Mucosa of gallbladder (tissue), 1 donor: ENCODE measurements around the gene BHLHE40. TPM values are rescaled to one million over a fixed set of nuclear protein-coding genes. Genes with fewer than 3 reads are reported as not detected.

ENCODE experiments used
- DNase-seq: peaks from one replicate; pipeline ENCODE4 v3.0.0-alpha.2; 2020; ENCODE audit warnings: low spot score
- total RNA-seq: library from RNA; stranded (reverse); gene quantifications from one replicate; pipeline ENCODE4 v1.2.1, GENCODE V29; 2021
- donor health status: DM: no; HTN: no; CAD: no.

The BHLHE40 gene
- total RNA-seq, 1 donor from 2014 or later = 56.5 TPM

DNA sequence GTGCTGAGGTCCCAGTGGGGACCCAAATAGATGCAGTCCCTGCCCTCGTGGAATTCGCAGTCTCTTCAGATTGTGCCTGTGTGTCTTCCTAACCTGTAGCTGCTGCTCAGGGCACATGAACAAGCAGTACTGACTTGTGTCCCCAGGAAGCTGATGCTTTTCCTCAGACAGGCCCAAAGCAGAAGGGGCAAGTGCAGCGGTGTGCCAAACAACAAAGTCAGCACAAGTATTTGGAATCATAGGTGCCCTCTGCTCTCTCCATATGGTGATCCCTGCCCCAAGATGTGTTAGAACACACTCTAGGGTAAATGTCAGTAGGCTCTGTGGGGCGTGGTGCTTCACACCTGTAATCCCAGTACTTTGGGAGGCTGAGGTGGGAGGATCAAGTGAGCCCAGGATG lies 21.9 kb downstream of the BHLHE40 start:
- no peak for DNase-seq

DNA sequence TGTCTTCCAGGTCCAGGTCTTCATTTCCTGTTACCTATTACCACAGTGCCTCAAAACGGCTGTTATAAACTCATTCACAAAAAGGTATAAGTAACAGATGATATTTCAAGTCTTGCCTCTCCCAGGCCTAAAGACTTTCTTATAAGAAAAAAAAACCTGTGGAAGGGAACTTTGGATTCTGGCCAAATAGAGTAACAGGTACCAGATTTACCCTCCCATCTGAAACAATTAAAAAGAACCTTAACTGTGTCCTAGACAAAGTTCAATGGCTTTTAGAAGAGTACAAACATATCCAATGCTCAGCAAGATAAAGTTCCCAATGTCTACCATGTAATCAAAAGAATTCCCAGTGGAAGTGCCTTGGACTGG lies 22.6 kb downstream of the BHLHE40 start:
- no peak for DNase-seq

DNA sequence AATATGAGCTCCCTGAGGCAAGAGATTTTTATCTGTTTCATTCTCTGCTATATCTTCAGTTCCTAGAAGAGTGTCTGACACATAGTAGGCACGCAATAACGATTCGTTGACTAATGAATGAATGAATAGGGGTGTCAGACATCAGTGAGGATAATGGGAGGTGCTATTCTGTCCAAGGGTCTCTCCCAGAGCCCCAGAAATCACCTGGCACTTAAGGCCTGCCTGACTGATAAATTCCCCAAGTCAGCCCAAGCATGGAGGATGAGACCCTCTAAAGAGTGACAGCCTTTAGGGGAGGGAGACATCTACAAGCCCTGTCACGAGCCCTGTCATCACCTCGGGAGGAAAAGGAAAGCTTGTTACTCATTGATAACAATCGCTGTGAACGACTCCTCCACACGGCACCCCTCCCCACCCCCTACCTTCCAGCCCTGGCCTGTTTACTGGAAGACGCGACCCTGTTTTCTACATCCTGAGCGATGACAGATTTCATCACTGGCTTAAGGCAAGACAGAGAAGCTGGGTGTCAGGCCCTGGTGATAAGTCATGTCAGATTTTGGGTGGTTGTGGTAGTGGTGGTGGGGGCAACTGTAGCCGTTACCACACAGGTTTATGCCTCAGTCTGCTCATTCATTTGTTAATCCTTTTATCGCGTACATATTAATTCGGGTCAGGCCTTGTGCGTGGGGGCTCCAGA lies 23.1 kb downstream of the BHLHE40 start:
- no peak for DNase-seq

DNA sequence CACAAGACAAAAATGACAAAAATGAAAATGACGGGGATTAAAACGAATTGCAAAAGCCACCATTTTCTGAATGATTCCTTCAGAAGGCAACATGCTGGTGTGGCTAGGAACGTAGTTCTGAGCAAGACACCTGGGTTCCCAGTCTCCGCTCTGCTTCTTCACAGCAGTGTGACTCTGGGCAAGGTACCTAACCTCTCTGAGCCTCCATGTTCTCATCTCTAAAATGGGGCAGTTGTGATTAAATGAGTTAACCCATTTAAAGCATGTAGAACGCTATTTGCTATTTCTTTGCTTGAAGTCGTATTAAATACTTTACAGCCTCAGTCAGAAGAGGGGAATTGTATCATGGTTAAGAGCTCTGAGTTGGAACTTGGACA lies 23.6 kb downstream of the BHLHE40 start:
- DNase-seq = no peak

DNA sequence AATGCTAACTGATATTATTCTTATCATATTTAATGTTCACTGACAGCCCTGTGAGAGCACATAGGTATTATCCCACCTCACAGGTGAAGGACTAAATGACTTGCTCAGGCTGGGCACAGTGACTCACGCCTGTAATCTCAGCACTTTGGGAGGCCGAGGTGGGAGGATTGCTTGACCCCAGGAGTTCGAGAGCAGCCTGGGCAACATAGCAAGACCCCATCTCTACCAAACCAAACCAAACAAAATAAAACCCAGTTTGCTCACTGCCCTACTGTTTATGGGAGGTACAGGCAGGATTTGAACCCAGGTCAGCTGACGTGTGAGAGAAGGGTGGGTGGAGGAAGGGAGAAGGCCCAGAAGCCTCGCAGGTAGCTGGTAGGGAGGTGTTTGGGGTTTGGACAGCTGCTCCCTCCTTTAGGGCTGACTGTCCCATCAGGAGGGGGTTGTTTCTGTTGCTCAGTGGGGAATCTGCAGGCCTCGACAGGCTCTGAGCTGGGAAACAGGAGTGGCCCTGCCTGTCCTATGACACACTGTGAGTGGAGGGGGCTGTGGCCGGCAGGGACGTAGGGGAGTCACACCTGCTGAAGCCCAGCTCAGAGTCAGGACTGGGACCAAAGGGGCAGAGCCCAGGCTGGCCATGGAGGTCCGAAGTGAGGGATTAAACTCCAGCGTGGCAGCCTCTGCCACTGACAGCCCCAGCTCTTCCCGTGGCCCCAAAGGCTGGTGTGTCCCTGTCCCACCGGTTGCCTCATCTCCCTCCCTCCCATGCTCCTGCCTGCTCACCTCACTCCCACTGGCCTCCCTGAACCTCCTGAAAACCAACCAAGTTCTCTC lies 25.3 kb downstream of the BHLHE40 start:
- DNase-seq = no peak

DNA sequence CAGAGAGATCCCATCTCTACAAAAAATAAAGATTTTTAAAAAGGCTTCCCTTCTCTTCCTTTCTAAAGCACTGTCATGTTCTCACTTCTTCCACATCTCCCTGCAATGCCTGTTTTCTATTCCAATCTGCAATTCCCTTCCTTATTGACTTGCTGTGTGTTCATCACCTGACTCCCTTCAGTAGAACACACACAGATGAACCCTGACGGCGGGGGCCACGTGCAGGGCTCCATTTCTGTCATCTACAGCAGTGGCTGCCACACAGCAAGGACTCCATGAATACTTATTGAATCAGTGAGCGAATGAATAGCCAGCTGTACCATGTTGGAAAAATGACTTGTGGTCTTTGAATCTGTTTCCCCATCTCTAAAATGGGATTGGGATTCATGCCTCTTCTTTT lies 26.1 kb downstream of the BHLHE40 start:
- no peak for DNase-seq

DNA sequence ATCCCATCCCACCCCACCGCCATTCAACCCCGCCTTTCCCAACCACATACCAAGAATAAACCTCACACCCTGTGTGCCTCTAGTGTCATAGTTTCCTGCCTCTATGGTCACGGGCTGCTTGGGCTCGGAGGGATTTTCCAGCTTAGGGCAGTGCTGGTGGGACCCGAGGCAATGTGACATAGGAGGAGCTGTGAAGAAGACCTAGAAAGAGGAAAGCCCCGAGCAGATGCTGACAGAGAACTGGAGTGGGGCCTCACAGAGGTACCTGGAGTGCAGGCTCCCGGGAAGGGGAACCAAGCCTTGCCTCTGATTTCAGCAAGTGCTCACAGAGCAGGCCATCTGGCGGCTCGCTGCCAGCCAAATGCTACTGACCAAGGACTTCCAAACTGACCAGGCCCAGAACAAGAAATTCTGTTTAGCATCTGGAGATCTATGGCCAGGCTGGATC lies 27.5 kb downstream of the BHLHE40 start:
- no peak for DNase-seq

DNA sequence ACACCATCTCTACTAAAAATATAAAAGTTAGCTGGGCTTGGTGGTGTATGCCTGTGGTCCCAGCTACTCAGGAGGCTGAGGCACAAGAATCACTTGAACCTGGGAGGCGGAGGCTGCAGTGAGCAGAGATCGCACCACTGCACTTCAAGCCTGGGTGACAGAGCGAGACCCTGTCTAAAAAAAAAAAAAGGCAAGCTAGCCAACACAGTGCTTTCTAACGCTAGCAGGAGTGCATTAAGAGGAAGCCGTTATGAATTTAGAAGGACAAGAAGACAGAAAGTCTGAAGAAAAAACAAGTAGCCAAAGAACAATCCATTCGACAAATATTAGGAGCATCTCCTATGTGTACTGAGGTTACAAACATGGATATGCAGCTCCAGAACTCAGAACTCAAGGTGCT lies 28.6 kb downstream of the BHLHE40 start:
- no peak for DNase-seq

DNA sequence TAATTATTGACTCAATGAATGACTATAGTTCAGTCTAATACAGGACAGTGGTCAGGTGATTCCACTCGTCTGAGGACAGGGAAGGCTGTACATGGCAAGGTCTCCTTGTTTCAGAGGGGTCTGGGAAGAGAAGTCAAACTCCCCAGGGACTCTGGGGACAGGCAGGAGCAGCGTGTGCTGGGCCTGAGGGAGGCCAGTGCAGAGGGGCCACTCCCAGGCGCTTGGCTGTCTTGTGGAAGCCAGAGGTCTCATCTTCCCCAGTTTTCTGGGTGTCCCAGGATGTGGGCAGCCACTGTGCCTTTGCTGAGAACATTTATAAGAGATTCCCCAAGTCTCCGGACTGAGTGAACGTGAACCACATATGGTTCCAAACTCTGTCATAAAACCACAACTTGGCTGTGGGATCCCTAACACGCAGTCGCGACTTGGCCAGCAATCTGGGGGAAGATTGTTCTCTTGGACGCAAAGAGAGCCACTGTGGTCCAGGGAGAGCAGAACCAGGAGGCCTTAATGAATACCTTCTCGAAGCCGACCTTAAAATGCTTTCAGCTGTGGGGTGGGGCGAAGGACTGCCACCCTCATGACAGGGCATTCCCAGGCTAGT lies 30.4 kb downstream of the BHLHE40 start:
- DNase-seq = no peak

DNA sequence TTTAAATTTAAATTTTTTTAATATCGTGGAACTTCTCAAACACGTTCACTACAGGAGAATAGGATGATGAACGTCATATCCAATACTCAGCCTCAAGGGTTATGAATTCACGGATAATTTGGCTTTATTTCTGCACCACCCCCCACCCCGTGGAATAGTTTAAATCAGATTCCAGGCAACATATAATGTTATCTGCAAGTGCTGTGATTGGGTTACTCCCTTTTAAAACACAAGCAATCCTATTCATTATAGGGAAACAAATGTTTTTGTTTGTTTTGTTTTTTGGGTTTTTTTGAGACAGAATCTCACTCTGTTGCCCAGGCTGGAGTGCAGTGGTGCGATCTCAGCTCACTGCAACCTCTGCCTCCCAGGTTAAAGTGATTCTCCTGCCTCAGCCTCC lies 30.9 kb downstream of the BHLHE40 start:
- no peak for DNase-seq

DNA sequence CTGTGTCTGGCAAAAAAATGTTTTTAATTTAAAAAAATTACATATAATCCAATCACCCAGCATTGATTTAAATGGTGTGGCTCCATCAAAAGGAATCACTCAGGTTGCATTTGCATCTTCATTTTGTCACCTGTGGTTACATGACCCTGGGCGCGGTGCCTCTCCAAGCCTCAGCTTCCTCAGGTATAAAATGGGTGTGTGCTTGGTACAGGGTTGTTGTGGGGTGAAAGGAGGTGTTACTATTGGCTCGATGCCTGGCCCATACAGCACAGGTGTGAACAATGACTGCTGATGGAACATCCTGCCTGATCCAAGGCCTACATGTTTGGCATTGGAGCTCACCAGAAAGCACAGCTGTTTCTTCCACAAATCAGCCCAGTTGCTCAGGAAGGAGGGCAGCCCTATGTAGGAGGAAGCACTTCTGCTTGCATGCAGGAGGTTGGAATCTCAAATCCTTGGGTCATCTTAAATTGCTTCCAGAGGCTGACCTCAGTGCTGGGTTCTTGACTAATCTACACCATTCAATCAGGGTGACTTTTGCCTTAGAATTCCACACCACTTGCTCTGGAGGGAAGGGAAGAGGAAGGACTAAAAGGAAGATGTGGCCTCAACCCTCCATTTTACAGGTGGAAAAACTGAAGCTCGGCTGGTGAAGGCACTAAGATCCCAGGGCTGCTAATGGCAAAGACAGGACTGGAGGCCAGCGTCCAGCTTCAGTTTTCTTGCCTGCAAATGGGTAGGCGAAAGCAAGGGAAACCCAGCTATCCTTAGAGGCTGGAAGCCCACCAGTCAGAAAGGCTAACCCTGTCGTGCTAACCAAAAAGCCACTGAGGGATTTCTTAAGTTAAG lies 31.7 kb downstream of the BHLHE40 start:
- DNase-seq = no peak

DNA sequence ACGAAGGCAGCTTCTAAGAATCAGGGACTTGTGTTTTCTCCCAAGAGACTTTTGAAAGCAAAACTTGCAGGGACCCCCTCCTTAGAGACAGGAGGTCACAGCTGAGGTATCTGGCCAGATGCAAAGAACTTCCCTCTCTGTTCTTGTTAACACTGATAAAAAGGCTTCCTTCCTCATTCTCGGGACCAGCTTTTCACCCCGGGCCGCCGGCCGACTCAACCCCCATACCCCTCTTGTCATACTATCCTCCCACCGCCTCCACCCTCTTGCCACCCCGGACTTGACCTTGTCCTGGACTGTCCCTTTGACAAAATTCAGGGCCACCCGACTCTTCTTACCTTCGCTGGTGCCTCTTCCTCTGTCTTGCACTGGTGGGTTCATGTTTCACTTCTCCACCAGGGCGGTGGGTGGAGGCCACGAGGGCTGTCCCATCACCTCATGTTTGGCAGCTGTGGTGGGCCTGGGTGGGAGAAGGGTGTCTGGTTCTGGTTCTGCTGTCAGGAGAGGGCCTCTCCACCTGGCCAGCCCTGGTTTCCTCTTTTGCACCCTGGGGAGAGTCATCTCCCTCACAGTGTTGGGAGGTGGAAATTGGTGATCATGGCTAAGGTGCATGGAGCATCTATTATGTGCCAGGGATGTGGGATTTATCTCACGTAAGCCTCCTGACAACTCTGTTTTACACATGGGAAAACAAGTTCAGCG lies 32.5 kb downstream of the BHLHE40 start:
- DNase-seq = no peak

DNA sequence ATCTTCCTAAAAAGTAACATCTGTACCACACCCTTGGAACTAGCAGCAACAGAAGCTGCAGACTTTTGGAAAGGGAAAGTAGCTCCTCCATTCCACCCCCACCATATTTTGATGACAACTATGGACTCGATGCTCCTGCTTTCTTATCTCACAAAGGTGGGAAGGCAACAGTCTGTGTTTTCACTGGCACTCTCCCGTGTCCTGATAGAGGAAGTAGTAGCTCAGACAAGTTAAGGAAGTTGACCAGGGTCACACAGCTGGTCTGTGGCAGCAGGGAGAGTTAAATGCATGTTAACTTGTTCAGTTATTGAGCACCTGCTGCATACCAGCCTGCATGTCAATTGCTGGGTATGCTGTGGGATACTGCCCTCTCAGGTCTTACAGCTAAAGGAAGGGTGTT lies 33.1 kb downstream of the BHLHE40 start:
- no peak for DNase-seq

DNA sequence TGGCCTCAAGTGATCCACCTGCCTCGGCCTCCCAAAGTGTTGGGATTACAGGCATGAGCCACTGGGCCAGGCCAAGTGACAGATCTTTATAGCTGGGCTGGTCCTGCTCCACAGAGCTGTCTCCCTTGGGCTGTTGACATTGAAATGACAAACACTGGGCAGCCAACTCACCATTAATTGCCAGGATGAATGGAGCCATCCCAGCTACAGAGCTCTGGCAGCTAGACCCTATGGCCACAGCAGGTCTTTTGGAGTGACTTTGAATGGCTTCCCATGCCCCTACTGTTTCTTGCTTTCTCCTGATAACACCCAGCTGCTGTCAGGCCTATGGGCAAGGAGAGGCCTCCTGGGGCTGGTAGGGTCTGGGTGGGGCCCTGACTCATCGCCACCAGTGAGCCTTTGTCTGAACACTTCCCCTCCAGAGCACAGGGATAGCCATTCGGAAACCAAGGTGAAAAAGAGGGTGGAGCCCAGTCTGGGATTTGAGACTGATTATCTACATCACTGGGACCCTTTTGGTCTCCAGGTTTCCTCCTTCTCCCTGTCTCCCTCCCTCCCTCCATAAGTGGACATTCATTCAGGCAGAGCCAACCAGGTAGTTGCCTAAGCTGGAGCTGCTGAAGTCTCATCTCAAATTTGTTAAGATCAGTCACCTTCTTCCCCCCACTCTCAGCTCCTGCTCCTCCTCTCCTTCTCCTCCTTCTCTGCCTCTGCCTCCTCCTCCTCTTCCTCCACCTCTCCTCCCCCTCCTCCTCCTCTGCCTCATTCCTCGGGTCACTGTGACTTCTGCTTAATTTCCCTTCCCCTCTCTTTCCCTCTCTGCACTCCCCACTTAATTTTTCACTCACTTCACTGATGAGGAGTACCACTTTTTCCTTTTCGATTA lies 34.0 kb downstream of the BHLHE40 start:
- no peak for DNase-seq

DNA sequence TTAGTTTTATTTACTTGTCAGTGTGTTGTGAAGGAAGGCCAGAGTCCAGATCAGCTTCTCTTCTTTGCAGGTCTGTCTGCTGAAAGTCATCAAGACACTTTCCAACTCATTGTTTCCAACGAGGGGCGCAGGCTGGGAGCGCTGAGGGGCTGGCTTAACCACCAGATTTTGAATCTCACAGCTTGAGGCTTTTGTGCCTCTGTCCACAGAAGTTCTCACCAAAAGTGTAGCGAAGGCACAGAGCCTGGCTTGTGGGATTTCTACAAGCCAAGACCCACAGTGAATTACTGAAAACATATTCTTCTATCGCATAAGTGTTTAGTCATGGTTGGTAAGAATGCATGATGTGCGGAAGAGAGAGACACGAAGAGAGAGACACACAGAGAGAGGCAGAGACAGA lies 35.2 kb downstream of the BHLHE40 start:
- DNase-seq = no peak

DNA sequence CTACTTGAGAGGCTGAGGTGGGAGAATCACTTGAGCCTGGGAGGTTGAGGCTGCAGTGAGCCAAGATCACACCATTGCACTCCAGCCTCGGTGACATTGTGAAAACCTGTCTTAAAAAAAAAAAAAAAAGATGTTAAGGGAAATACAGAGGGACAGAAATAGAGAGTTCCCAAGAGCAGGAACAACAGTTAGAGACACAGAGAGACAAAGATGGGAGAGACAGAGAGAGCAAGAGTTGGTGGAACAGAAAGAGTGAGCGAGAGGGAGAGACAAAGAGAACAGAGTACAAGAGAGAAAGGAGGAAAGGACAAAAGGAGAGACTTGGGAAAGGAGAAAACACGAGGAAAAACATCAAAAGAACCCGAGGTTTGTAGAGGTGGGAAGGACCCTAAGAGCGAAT lies 35.8 kb downstream of the BHLHE40 start:
- no peak for DNase-seq

DNA sequence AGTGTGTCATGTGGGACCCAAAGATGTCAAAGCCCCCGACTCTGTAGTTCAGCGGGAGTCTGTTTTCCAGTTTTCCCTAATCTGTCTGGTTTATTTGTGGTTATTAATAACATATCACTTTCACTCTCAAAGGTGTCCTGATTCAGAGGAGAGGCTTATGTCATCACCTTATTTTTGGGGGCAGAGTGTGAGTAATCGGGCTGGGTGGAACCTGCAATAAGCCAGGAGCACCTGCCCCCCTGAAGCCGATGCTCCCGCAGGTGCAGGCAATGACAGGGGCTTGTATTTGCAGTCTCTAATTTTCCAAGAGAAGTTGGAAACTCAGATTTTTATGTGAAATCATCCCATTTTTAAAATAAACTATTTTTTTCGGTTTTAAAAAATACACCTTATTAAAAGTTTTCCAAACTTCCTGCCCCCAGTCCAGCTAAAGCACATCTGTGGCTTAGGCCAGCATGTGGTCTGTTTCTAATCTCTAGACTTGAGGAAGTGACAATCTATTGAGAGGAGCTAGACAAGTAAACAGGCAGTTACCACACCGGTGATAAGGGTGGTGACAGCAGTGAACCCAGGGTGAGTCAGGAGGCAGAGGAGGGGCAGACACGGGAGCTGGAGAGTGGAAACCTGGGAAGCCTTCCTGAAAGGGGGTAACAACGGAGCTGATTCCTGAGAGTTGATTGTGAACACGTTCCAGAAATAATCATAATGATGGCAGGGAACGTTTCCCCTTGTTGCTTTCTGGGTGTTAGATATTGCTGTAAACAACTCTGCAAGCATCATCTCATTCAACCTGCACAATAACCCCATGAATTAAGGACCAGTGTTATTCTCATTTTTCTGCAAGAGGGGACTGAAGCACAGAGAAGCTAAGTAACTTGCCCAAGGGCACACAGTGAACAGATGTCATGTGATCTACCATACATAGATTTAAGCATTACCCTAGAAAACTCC lies 37.2 kb downstream of the BHLHE40 start:
- peak; percentile 77 for DNase-seq

DNA sequence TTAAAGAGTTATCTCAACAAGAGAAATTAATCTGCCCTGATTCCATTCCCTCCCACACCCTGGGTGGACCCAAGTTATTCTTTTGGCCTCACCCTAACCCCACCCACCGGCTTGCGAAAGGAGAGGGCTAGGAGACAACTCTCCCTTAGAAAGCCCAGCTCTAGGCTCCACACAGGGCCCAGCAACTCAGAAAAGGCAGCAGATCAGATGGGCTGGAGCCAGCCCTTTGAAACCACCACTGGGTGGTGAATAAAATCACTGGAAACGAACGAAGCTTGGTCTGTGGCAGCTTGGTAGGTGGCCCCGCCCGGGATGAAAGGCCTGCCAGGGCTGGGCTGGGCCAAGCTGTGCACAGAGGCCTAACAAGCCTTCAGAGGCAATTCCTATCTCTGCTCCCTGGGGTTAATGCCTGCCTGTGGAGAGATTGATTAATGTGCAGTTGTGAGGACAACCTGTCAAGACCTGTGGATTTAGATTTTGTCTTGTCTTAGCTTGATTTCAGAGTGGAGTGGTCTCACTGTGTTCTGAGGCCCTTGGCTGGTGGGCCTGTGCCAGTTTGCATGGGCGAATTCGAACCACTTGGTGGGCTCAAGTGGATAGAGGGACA lies 38.8 kb downstream of the BHLHE40 start:
- peak; percentile 58 for DNase-seq
